AG09319 (cell line): ENCODE data around the gene ZNF587.
"Not testable (repeated sequence)": the region's sequence is repeated elsewhere in the genome, so short reads cannot be mapped to it uniquely, and the experiment has no call there.

Source experiments
- DNase-seq: peaks from one replicate; pipeline ENCODE4 v3.0.0-alpha.2; 2010; ENCODE audit warnings: low read depth; ENCODE audit errors: extremely low read depth
- TF ChIP-seq, protein P1 (sequence below): IDR thresholded peaks from 2 replicates; pipeline ENCODE4 v1.5.1; 2011; ENCODE audit warnings: low read depth, mild to moderate bottlenecking, inconsistent platforms, low read length, moderate library complexity

ZNF587 gene

DNA sequence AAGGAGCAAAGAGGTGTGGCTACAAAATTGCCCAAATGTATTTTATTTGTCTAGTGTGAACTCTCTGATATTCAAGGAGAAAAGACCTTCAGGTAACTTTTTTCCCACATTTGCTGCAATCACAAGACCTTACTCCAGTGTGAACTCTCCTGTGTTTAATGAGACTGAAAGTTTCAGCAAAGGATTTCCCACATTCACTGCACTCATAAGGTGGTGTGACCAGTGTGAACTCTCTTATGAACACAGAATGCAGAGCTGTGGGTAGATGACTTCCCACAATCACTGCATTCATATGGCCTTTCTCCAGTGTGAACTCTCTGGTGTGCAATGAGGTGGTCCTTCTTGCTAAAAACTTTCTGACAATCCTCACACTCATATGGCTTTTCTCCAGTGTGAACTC is 22.8 kb downstream of the ZNF587 start:
- TF ChIP-seq, protein P1, sequence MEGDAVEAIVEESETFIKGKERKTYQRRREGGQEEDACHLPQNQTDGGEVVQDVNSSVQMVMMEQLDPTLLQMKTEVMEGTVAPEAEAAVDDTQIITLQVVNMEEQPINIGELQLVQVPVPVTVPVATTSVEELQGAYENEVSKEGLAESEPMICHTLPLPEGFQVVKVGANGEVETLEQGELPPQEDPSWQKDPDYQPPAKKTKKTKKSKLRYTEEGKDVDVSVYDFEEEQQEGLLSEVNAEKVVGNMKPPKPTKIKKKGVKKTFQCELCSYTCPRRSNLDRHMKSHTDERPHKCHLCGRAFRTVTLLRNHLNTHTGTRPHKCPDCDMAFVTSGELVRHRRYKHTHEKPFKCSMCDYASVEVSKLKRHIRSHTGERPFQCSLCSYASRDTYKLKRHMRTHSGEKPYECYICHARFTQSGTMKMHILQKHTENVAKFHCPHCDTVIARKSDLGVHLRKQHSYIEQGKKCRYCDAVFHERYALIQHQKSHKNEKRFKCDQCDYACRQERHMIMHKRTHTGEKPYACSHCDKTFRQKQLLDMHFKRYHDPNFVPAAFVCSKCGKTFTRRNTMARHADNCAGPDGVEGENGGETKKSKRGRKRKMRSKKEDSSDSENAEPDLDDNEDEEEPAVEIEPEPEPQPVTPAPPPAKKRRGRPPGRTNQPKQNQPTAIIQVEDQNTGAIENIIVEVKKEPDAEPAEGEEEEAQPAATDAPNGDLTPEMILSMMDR = no peak
- DNase-seq = no peak

DNA sequence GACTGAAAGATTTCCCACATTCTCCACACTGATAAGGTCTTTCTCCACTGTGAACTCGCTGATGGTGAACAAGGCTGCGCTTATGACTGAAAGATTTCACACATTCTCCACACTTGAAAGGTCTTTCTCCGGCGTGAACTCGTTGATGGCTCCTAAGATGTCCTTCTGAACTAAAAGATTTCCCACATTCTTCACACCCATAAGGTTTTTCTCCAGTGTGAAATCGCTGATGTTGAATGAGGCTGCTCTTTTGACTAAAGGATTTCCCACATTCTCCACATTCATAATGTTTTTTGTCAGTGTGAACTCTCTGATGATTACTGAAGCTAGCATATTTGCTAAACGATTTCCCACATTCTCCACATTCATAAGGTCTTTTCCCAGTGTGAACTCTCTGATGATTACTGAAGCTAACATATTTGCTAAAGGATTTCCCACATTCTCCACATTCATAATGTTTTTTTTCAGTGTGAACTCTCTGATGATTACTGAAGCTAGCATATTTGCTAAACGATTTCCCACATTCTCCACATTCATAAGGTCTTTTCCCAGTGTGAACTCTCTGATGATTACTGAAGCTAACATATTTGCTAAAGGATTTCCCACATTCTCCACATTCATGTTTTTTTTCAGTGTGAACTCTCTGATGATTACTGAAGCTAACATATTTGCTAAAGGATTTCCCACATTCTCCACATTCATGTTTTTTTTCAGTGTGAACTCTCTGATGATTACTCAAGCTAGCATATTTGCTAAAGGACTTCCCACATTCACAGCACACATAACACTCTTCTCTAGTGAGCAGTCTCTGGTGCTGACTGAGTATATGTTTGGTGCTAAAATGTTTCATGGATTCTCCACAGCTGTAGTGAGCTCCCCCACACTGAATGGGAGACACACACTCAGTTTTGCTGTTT is 24.5 kb downstream of the ZNF587 start:
- DNase-seq = not testable (repeated sequence)

DNA sequence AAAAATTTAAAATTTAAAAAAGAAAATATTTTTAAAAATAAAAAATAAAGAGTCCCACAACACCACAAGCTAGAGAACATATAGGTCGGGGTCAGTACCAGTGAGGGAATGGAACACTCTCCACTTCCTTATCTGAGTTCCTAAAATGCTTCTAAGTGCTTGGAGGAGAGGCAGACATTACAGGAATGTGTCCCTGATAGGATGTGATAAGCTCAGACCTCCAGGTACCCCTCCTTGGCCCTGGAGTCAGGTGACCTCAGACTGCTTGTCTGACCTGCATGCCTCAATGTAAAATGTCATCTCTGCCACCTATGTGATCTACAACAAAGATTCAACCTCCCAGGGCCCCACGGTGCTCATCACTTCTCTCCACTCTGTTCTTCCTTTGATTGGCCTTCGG is 36.4 kb downstream of the ZNF587 start:
- TF ChIP-seq, protein P1 = no peak
- DNase-seq = no peak

DNA sequence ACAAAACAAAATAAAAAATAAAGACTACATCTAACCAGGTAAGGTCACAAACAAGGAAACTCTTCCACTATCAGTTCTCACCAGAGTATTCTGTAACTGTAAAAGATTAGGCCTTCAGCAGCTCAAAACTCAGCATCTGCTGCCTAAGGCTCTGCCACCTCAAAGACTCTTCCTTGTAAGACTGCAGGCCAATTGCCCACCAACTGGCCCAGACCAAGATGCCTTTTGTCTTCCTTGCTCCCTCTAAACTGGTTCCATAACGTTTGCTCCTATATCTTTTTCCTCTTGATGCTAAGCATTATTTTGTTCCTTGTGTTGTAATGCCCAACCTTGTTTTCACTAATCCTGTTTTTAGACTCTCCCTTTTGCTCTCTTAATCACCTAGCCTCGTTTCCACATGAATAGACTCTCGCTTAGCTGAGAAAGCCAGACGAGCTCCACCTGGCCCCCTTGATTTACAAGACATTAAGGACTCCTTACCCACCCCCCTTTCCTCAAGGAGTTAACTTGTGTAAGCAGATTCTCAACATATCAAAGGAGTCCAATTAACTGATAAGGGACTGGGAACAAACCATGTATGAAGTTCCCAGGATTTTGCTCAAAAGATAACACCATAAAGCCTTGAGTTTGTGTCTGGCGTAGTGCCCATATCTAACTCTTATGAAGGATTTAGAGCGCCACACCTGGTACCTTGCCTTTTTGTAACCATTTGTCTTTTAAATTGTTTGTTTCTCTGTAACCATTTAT is 37.7 kb downstream of the ZNF587 start:
- no peak for DNase-seq
- TF ChIP-seq, protein P1 = no peak

DNA sequence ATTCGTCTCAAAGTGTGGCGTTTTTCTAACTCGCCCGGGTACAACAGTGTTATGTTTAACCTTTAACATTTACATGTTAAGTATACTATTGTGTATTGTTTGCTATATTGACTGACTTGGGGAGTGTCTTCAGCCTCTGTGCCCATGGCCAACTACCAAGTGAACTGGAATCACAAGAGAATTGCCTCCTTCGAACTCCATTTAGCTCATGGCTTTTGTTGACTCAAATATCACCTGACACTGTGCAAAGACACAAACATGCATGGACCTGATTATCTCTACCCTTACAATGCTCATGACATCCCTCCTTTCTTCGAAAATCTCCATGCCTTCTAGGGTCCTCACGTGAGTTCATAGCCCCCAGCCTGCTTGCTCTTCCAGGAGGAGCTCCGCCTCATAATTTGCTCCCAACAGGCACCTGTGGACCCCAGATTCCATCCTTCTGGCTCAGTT is 38.5 kb downstream of the ZNF587 start:
- TF ChIP-seq, protein P1 = no peak
- DNase-seq = no peak

DNA sequence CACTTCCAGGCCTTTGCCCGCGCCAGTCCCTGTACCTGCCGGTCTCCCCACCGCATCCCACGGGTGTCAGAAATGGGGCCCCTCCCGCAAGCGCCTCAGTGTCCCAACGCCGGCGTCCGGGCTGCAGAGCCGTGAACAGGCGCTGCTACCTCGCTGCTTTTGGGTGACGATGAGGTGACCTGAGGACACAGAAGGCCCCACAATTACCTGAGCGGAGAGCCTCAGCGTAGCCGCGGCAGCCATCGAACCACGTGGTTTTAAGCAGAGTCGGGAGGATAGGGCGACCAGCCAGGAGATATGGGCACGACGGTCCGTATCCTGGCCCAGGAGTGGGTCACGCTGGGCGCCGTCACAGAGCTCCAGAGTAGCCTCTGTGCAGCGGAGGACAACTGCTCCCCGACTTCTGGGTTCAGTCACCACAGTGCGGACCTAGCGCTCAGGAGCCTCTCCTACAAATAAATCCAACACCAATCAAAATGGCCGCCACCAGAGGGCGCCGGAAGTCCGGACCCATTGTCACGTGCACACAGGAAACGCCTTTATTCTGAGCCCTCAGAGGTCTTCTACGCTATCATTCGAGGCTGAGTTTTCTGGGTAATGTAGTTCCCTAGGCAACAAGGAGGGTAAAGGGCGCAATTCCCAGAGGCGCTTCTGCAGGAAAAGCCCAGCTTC is 39.0 kb downstream of the ZNF587 start, which contains the start of gene ZNF814:
ZNF814 (minus strand) TSS at position 478 of the 672 bp plus-strand sequence; CDS start at position 243, 235 bp downstream.
- TF ChIP-seq, protein P1 = peak; percentile 40
- peak; percentile 44 for DNase-seq

DNA sequence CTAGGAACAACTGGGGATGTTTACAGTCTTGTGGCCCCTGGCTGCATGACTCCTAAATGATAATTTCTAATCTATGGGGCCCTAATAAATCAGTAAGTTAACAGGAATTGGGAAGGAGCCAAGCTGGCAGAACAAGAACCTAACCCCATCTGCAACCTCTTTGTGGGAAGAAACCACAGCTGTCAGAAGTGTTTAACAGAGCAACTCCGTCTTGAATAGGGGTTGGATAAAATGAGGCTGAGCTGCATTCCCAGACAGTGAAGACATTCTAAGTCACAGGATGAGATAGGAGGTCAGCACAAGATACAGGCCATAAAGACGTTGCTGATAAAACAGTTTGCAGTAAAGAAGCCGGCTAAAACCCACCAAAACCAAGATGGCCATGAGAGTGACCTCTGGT is 41.0 kb downstream of the ZNF587 start:
- DNase-seq = not testable (repeated sequence)

DNA sequence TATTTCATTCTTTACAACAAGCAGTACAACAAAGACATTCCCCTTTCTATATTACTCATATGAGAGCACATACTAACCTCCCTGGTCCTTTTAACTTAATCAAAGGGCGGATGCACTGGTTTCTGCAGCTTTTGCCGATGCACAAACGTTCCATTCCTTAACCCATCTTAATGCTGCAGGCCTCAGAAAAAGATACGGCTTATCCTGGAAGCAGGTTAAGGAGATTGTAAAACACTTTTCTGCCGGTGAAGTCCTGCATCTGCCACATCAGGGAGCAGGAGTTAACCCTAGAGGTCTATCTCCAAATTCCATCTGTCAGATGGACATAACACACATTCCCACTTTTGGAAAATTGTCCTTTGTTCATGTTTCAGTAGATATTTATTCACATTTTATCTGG is 50.7 kb downstream of the ZNF587 start:
- no peak for DNase-seq
- TF ChIP-seq, protein P1 = no peak
